ENCODE measurements around the gene HDAC8. TPM values are rescaled to one million over a fixed set of nuclear protein-coding genes. Genes with fewer than 3 reads are reported as not detected.

Gene HDAC8
- 12.0 and 13.4 TPM in 2 replicates for total RNA-seq

DNA sequence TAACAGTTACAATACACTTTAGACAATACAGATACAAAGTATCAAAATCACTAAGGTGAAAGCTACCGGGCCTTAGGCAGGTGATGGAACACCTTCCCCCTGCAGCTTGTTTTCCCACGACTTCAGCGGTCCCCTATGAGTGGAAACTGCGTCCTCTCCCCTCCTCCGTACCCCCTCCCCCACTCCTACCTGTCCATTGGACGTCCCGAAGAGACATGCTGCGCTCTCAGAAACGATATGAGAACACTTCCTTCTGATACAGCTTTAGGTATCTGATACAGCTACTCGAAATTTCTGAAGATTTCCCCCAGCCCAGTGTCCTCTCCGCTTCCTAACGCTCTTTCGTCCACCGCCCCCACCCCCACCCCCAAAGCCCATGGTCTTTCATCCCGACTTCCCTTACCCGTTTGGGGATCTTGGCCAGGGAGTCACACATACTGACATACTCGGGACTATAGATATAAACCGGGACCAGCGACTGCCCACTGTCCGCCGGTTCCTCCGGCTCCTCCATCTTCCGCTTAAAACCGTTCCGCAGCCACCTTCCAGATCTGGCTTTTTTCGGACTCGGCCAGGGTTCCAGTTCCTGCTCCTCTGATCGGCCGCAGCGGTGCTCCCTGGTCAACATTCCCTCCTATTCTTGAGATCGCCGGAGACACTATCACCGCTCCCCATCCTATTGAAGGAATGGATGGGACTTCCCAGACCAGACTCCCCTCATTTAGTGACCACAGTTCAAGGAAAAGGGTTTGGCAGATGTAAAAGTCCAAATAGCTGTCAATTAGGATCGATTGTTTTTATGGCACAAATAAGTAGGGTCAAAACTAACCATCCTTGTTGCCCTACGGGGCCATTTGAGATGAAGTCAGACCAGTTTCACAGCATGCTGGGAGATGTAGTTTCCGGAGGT, at the start of gene HDAC8:
HDAC8 (minus strand) TSS at position 596 of the 910 bp plus-strand sequence; CDS start at position 514, 82 bp downstream.

DNA sequence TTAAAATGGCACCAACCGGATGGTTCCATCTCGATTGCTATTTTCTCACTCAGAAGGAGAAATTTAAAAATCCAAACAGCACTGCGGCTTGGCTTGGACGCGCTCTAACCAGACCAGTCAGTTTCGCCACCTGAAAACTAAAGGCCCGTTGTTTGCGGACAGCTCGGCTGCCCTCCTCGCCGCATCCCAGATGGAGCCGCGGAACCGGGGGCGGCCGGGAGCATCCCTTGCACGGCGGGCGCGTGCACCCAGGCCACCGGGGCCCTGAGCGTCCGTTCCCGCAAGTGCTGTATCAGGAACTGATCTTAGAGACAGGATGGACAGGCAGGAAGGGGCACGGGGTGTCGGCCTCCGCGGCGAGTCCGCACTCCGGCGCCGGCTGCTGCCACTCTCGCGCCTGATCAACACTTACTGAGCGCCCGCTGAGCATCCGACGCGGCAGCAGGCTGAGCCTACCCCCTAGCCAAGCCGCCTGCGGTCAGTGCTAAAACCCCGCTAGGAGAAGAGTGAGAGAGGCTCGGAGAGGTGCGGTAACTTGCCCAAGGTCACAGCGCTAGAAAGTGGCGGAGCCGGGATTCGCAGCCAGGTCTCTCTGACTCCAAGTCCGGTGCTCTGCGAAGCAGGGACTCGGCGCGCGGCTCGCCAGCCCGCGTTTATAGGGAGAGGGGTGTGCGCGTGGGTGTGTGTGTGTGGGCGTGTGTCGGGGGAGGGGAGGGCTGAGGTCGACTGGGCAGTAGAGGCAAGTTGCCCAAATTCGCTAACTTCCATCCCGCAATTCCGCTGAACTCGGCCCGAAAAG, 267.2 kb downstream of the HDAC8 start, which contains the start of gene CITED1:
CITED1 (minus strand) TSS at position 629 of the 799 bp plus-strand sequence. CDS start 3,045 bp downstream, outside the sequence.

Other genes with a start within 250 kb of the HDAC8 start
- 4.9 and 6.0 TPM in 2 replicates for gene PHKA1, start 141.5 kb upstream of the HDAC8 start, total RNA-seq
- not detected in 2 replicates for gene DMRTC1B, start 204.0 kb upstream of the HDAC8 start, total RNA-seq
- not detected in 2 replicates for gene FAM236B, start 209.8 kb upstream of the HDAC8 start, total RNA-seq
- gene FAM236D, start 235.4 kb upstream of the HDAC8 start, total RNA-seq = not detected in 2 replicates